OCI-LY1 (cell line): ENCODE measurements around the gene B4GALT1.

Experiments used
- EZH2 ChIP-seq: fragments of 200-600 bp; sonication (generic), shearing (Covaris generic); IDR thresholded peaks from 2 replicates; pipeline ENCODE4 v1.8.0; 2017; ENCODE audit warnings: borderline replicate concordance, mixed run types, mild to moderate bottlenecking, antibody characterized with exemption, low read length, moderate library complexity, mixed read lengths
- TF ChIP-seq, protein P1 (sequence below): fragments of 200-600 bp; sonication (generic), shearing (Covaris generic); IDR thresholded peaks from 2 replicates; pipeline ENCODE4 v1.5.1; 2017; ENCODE audit warnings: mild to moderate bottlenecking, antibody characterized with exemption, low read length, moderate library complexity, mixed read lengths

DNA sequence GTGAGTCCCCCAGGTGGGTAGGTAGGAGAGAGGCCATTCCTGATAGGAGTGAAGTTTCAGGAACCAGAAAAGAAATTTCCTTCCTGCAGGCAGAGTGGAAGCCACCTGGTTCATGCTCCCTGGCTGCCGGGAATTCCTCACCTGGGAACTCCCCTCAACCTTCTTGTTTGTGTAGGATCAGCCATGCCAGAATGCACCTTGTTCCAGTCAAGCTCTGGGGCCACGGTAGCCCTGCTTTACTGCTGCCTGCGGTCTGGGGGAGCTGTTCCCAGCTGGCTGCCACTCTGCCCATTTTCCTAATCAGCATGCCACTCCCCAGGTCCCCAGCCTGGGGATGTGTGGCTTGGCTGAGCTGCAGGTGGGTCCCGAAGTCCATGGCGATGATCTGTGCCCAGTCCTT is 18.7 kb upstream of the B4GALT1 start:
- TF ChIP-seq, protein P1, sequence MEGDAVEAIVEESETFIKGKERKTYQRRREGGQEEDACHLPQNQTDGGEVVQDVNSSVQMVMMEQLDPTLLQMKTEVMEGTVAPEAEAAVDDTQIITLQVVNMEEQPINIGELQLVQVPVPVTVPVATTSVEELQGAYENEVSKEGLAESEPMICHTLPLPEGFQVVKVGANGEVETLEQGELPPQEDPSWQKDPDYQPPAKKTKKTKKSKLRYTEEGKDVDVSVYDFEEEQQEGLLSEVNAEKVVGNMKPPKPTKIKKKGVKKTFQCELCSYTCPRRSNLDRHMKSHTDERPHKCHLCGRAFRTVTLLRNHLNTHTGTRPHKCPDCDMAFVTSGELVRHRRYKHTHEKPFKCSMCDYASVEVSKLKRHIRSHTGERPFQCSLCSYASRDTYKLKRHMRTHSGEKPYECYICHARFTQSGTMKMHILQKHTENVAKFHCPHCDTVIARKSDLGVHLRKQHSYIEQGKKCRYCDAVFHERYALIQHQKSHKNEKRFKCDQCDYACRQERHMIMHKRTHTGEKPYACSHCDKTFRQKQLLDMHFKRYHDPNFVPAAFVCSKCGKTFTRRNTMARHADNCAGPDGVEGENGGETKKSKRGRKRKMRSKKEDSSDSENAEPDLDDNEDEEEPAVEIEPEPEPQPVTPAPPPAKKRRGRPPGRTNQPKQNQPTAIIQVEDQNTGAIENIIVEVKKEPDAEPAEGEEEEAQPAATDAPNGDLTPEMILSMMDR = no peak
- no peak for TF ChIP-seq EZH2
